Naive thymus-derived CD8-positive, alpha-beta T cell (primary cell): ENCODE data around the gene RAB38. TPM values are rescaled to one million over a fixed set of nuclear protein-coding genes. Genes with fewer than 3 reads are reported as not detected.
A peak's percentile ranks its signal among the peaks of the same experiment; 100 is the strongest.

Source experiments
- ATAC-seq, 2 donors: fragments of 150-1000 bp; cut with Tn5 transposase in 1 of 2; sonication (Bioruptor Pico), chemical (Tn5 transposase) in 1 of 2; 1 replicate in 1 of 2; 2 replicates in 1 of 2; pipeline ENCODE4 v1.10.0; 2021; ENCODE audit warnings: mild to moderate bottlenecking in 2 of 2, moderate library complexity in 2 of 2
- POLR2A ChIA-PET: fragments of 350-600 bp; sonication (Branson Sonifier 250); formaldehyde crosslinking; loops from one replicate; lab custom pipeline; 2021; ENCODE audit warnings: antibody characterized with exemption; lab: Charles Lee
- DNase-seq, 10 donors: peaks; one replicate each; pipeline versions ENCODE4 v3.0.0 to v3.0.0-alpha.2; 2020 to 2022
- H3K27ac Mint-ChIP-seq, 10 donors: one replicate each; pipeline ENCODE4 v1.8.0; 2020 to 2022; ENCODE audit warnings: mild to moderate bottlenecking in 10 of 10, mixed read lengths in 10 of 10, moderate library complexity in 4 of 10, inconsistent platforms in 1 of 10
- H3K27me3 Mint-ChIP-seq, 5 donors: one replicate each; pipeline ENCODE4 v1.8.0; 2021 to 2022; ENCODE audit warnings: mixed read lengths in 5 of 5
- H3K36me3 Mint-ChIP-seq, 3 donors: one replicate each; pipeline ENCODE4 v1.8.0; 2020 to 2022; ENCODE audit warnings: mixed read lengths in 3 of 3, mild to moderate bottlenecking in 2 of 3, inconsistent platforms in 1 of 3
- H3K4me1 Mint-ChIP-seq, 4 donors: one replicate each; pipeline ENCODE4 v1.8.0; 2021 to 2022; ENCODE audit warnings: mixed read lengths in 4 of 4
- H3K4me3 Mint-ChIP-seq, 10 donors: one replicate each; pipeline ENCODE4 v1.8.0; 2020 to 2022; ENCODE audit warnings: mild to moderate bottlenecking in 10 of 10, mixed read lengths in 10 of 10, moderate library complexity in 6 of 10, inconsistent platforms in 1 of 10
- H3K9me3 Mint-ChIP-seq, 9 donors: one replicate each; pipeline ENCODE4 v1.8.0; 2020 to 2022; ENCODE audit warnings: mixed read lengths in 9 of 9, mild to moderate bottlenecking in 3 of 9, inconsistent platforms in 1 of 9, moderate library complexity in 1 of 9
- polyA plus RNA-seq, 3 donors: library from polyadenylated mRNA; unstranded; fragments of 300-500 nt; fragmentation: Illumina TruSeq; gene quantifications; one replicate each; pipeline ENCODE4 v1.2.3, GENCODE V29; 2021
- total RNA-seq, 8 experiments: library from RNA in 2 of 8; stranded (reverse) in 2 of 8; gene quantifications; one replicate each; pipeline ENCODE4 v1.2.3 and lab custom pipeline; 2021 to 2026

Gene RAB38
- total and polyA plus RNA-seq, 5 experiments from 2014 or later: 0.75 to 1.0 (median 0.83) TPM; not detected in 1

DNA sequence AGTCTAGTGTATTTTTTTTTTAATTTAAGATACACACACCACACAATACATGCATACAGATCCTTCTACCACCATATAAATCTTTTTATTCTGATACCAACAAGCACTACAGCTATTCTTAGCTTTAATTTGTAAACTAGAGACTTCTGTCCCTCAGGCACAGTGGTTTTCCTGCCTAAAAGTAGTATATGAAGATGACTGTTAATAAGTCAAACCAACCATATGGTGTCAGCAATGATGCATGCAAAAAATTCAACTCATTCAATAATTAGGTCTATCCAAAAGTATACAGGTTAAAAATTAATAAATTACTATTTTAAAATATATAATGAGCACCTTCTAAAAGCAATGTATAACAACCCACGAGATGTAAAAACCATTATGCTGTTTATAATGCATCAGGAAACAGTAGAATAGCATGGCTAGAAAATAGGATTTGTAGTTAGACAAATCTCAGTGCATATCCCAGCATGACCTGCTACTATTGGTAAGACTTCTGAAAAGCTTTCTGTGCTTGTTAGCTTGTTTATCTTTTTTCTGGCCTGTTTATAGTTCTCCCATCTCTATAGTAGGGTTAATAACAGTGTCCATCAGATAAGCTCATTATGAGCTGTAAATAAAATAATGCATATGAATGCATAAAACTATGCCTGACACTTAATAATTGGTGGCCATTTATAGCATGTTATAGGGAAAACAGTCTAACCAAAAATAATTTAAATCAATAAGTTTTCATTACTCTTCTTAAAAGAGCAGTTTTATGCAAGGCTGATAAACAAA lies 10.2 kb downstream of the RAB38 start:
- no peak overlapping the region for H3K27ac Mint-ChIP-seq
- H3K36me3 Mint-ChIP-seq: no peaks in the 10 kb centered on the region
- H3K9me3 Mint-ChIP-seq: peaks cover 0 to 5% (median 2%) of the 10 kb centered on the region in 9 donors
- no peak overlapping the region for H3K4me3 Mint-ChIP-seq
- ATAC-seq (no peak), DNase-seq (no peak)
- H3K4me1 Mint-ChIP-seq: no peaks in the 10 kb centered on the region
- peaks cover 0 to 16% (median 5%) of the 10 kb centered on the region in 5 donors for H3K27me3 Mint-ChIP-seq
- POLR2A ChIA-PET: no interaction called here

DNA sequence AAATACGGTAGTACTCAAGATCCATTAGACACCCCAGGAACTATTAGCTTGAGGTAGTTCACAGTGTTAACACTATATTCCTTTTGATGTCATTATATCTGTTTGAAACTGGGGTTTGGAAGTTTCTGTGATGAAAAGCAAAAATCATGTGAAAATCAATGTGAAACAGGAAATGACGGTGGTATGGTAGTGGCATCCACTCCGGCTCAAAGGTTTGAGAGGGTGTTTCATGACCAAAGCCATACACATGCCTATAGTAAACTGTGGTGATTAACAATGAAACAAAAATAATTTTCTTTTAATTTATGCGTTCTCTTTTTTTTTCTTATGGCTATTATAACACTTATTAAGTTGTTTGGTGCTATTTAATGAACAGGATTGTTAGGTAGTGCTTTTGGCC lies 10.9 kb downstream of the RAB38 start:
- ATAC-seq (no peak), DNase-seq (no peak)
- Mint-ChIP-seq H3K9me3 (peaks cover 0 to 11% (median 5%) of the 10 kb centered on the region in 9 donors), H3K27me3 (peaks cover 0 to 16% (median 5%) of the 10 kb centered on the region in 5 donors), H3K4me3 (no peak overlapping the region), H3K4me1 (no peaks in the 10 kb centered on the region), H3K27ac (no peak overlapping the region), H3K36me3 (peaks cover 0 to 4% (median 0%) of the 10 kb centered on the region in 3 donors)
- POLR2A ChIA-PET: interaction anchor here (0.6 kb wide), 1 partner anchor 284 kb away, joined by 3 read pairs; no protein-coding TSS in a partner anchor

DNA sequence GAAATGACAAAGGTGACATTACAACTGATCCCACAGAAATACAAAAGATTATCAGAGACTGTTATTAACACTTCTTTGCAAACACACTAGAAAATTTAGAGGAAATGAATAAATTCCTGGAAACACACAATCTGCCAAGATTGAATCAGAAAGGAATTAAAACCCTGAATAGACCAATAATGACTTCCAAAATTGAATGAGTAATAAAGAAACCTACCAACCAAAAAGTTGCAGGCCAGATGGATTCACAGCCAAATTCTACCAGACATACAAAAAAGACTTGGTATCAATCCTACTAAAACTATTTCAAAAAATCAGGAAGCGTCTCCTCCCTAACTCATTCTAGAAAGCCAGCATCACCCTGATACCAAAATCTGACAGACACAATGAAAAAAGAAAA lies 17.2 kb downstream of the RAB38 start:
- peaks cover 0 to 49% (median 27%) of the 10 kb centered on the region in 9 donors for H3K9me3 Mint-ChIP-seq
- ATAC-seq: no peak
- H3K27me3 Mint-ChIP-seq: peaks cover 2 to 18% (median 10%) of the 10 kb centered on the region in 5 donors
- no peak for DNase-seq
- POLR2A ChIA-PET: no interaction called here
- no peak overlapping the region for H3K4me3 Mint-ChIP-seq
- H3K27ac Mint-ChIP-seq: no peak overlapping the region
- no peaks in the 10 kb centered on the region for H3K4me1 Mint-ChIP-seq
- peaks cover 0 to 22% (median 12%) of the 10 kb centered on the region in 3 donors for H3K36me3 Mint-ChIP-seq

GRCh38 chr11:88157370-88157769 lies 17.9 kb downstream of the RAB38 start:
- H3K27me3 Mint-ChIP-seq: peaks cover 2 to 15% (median 10%) of the 10 kb centered on the region in 5 donors
- H3K4me1 Mint-ChIP-seq: no peaks in the 10 kb centered on the region
- no peak overlapping the region for H3K4me3 Mint-ChIP-seq
- peaks cover 0 to 22% (median 12%) of the 10 kb centered on the region in 3 donors for H3K36me3 Mint-ChIP-seq
- POLR2A ChIA-PET: no interaction called here
- ATAC-seq: no peak
- no peak overlapping the region for H3K27ac Mint-ChIP-seq
- H3K9me3 Mint-ChIP-seq: peaks cover 0 to 49% (median 27%) of the 10 kb centered on the region in 9 donors
- no peak for DNase-seq

GRCh38 chr11:88152381-88152780 lies 22.9 kb downstream of the RAB38 start:
- POLR2A ChIA-PET: no interaction called here
- Mint-ChIP-seq H3K9me3 (peaks cover 0 to 24% (median 14%) of the 10 kb centered on the region in 9 donors), H3K27me3 (peaks cover 2 to 15% (median 8%) of the 10 kb centered on the region in 5 donors), H3K36me3 (peaks cover 0 to 22% (median 6%) of the 10 kb centered on the region in 3 donors), H3K4me1 (no peaks in the 10 kb centered on the region), H3K27ac (no peak overlapping the region), H3K4me3 (no peak overlapping the region)
- DNase-seq (no peak), ATAC-seq (no peak)

DNA sequence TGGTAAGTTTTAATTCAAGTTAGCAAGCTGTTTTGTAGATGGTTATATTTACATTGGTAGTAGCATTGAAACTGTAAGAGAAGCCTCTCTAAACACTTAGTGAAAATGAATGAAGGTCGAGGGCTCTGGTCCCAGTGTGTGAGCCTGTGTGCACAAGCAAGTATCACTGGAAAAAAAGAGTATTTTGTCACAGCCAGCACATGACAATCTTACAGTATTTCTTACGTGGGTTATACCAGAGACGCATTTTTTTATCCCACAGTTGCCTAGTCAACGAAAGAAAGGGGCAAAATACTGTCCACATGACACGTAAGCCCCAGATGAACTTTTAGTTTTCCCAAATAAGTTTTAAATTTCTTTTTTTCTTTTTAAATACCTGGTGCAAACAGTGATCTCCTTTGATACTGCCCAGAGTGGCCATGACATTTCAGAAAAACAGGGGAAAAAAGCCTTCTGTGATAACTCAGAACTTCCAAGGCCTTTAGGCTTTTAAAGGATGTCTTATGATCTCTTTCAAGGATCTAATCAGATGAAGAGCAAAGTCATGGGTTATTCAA lies 23.5 kb downstream of the RAB38 start:
- H3K27me3 Mint-ChIP-seq: peaks cover 2 to 15% (median 8%) of the 10 kb centered on the region in 5 donors
- H3K27ac Mint-ChIP-seq: no peak overlapping the region
- no peak overlapping the region for H3K4me3 Mint-ChIP-seq
- peaks cover 0 to 24% (median 14%) of the 10 kb centered on the region in 9 donors for H3K9me3 Mint-ChIP-seq
- DNase-seq (no peak), ATAC-seq (no peak)
- peaks cover 0 to 22% (median 6%) of the 10 kb centered on the region in 3 donors for H3K36me3 Mint-ChIP-seq
- POLR2A ChIA-PET: no interaction called here
- H3K4me1 Mint-ChIP-seq: no peaks in the 10 kb centered on the region

GRCh38 chr11:88146106-88146505 lies 29.1 kb downstream of the RAB38 start:
- H3K27me3 Mint-ChIP-seq: peaks cover 0 to 2% (median 0%) of the 10 kb centered on the region in 5 donors
- H3K27ac Mint-ChIP-seq: no peak overlapping the region
- H3K9me3 Mint-ChIP-seq: no peaks in the 10 kb centered on the region
- H3K4me3 Mint-ChIP-seq: no peak overlapping the region
- no peaks in the 10 kb centered on the region for H3K36me3 Mint-ChIP-seq
- H3K4me1 Mint-ChIP-seq: no peaks in the 10 kb centered on the region
- POLR2A ChIA-PET: no interaction called here
- ATAC-seq (no peak), DNase-seq (no peak)

- peaks cover 0 to 3% (median 0%) of the 10 kb centered on the region in 5 donors for H3K27me3 Mint-ChIP-seq
- no peak overlapping the region for H3K4me3 Mint-ChIP-seq
- no peaks in the 10 kb centered on the region for H3K9me3 Mint-ChIP-seq
- no peak for DNase-seq
- no peak overlapping the region for H3K27ac Mint-ChIP-seq
- no peak for ATAC-seq
- H3K36me3 Mint-ChIP-seq: no peaks in the 10 kb centered on the region
- POLR2A ChIA-PET: no interaction called here
- H3K4me1 Mint-ChIP-seq: no peaks in the 10 kb centered on the region
Measured at GRCh38 chr11:88139865-88140264, 35.4 kb downstream of the RAB38 start.

GRCh38 chr11:88131764-88132470 lies 43.3 kb downstream of the RAB38 start:
- peaks cover 0 to 5% (median 0%) of the 10 kb centered on the region in 3 donors for H3K36me3 Mint-ChIP-seq
- no peak overlapping the region for H3K4me3 Mint-ChIP-seq
- H3K27ac Mint-ChIP-seq: peak overlapping the region in 1 of 10 donors; percentile 22
- no peak for DNase-seq
- no peak for ATAC-seq
- peaks cover 0 to 10% (median 0%) of the 10 kb centered on the region in 9 donors for H3K9me3 Mint-ChIP-seq
- POLR2A ChIA-PET: no interaction called here
- no peaks in the 10 kb centered on the region for H3K4me1 Mint-ChIP-seq
- H3K27me3 Mint-ChIP-seq: peaks cover 0 to 11% (median 0%) of the 10 kb centered on the region in 5 donors

- DNase-seq (no peak), ATAC-seq (no peak)
- POLR2A ChIA-PET: no interaction called here
- no peaks in the 10 kb centered on the region for H3K4me1 Mint-ChIP-seq
- no peak overlapping the region for H3K27ac Mint-ChIP-seq
- no peak overlapping the region for H3K4me3 Mint-ChIP-seq
- H3K36me3 Mint-ChIP-seq: peaks cover 0 to 5% (median 0%) of the 10 kb centered on the region in 3 donors
- H3K27me3 Mint-ChIP-seq: peaks cover 0 to 6% (median 2%) of the 10 kb centered on the region in 5 donors
- H3K9me3 Mint-ChIP-seq: peaks cover 0 to 3% (median 0%) of the 10 kb centered on the region in 9 donors
Measured at GRCh38 chr11:88122956-88123355, 52.3 kb downstream of the RAB38 start.

GRCh38 chr11:88119561-88119960 lies 55.7 kb downstream of the RAB38 start:
- POLR2A ChIA-PET: no interaction called here

GRCh38 chr11:88117281-88117858 lies 57.9 kb downstream of the RAB38 start:
- no peaks in the 10 kb centered on the region for H3K27me3 Mint-ChIP-seq
- H3K4me3 Mint-ChIP-seq: no peak overlapping the region
- ATAC-seq: no peak
- no peaks in the 10 kb centered on the region for H3K36me3 Mint-ChIP-seq
- no peak for DNase-seq
- no peaks in the 10 kb centered on the region for H3K9me3 Mint-ChIP-seq
- H3K4me1 Mint-ChIP-seq: no peaks in the 10 kb centered on the region
- POLR2A ChIA-PET: no interaction called here
- no peak overlapping the region for H3K27ac Mint-ChIP-seq

More at GRCh38 chr11:88119561-88119960, 55.7 kb downstream of the RAB38 start:
- H3K36me3 Mint-ChIP-seq: no peaks in the 10 kb centered on the region
- H3K9me3 Mint-ChIP-seq: no peaks in the 10 kb centered on the region
- DNase-seq (no peak), ATAC-seq (no peak)
- H3K4me3 Mint-ChIP-seq: no peak overlapping the region
- no peaks in the 10 kb centered on the region for H3K4me1 Mint-ChIP-seq
- no peak overlapping the region for H3K27ac Mint-ChIP-seq
- no peaks in the 10 kb centered on the region for H3K27me3 Mint-ChIP-seq
